GM10847 (cell line): ENCODE measurements around the gene GPC4.

Source experiments
- POLR2A ChIP-seq: IDR thresholded peaks from 2 replicates; pipeline ENCODE4 v1.6.1; 2011; ENCODE audit not compliant: insufficient read length; ENCODE audit errors: extremely low read depth

GPC4 gene

GRCh38 chrX:133418588-133418987 lies 3.3 kb upstream of the GPC4 start:
- TF ChIP-seq POLR2A = no peak

- TF ChIP-seq POLR2A = no peak
These were observed 2.1 kb upstream of the GPC4 start for GRCh38 chrX:133417364-133417763.

DNA sequence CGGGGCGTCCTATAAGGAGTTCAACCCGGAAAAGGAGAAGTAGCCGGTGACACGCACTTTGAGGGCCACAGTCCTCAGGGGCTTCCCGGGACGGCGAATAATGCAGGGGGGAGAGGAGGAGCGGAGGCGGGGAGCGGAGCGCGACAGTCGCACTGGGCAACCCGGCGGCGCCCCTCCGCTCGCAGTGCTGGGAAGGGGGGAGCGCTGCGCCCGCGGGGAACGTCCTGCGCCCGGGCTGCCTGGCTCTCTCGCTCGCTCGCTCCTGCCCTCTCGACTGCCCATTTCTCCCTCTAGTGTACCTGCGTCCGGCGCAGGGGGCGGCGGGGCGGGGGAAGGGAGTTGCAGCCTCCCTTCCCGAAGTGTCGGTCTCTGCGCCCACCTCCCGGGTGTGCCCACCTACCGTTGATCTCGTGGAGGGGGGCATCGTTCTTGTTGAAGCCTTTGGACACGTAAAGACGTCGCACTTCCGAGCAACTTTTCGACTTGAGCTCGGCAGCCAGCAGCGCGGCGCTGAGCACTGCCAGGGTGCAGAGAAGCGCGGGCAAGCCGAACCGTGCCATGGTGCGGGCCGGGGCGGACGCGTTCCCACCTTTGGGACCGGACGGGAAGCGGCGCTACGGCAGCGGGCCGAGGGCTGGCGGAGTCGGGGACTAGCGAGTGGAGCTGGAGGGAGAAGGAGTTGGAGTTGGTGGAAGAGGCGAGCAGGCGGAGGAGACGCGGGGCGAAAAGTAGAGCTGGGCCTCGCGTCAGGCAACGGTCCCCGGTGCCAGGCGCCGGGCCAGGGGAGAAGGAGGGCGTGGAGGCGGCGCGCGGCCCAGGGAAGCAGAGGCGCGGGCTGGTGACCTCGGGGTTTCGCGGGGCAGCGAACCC lies 648 bp downstream of the GPC4 start:
- no peak for TF ChIP-seq POLR2A

DNA sequence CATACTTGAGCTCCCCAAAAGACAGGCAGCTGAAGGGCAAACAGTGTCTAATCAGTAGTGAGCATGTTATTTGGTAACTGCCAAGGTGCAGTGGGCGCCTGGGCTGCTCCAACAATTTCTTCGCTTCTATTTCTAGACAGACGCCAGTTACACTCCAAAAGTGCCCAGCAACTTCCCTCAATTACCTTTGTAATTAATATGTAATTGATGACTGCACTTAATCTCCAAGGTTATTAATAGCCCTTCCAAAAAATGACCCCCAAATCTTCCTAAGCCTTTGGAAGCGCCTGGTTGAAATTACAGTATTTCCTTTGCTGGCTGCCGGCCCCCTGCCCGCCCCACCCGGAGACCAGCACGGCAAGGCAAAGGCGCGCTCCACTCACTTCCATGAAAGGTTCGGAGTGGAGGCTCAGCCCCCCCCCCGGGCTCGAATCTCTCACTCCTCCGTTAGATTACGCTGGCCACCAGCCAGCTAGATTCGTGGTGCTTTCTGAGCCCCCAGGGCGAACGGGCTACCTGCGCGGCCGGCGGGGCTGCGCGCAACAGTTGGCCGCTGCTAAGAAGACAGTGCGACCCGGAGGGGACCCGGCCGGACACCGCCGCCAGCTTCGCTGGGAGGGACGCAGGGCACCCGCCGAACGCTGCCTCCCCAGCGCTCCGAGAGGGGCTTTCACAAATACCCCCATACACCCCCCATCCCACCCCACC lies 1.9 kb downstream of the GPC4 start:
- no peak for TF ChIP-seq POLR2A

- no peak for TF ChIP-seq POLR2A
These were observed 2.6 kb downstream of the GPC4 start for GRCh38 chrX:133412665-133413064.

DNA sequence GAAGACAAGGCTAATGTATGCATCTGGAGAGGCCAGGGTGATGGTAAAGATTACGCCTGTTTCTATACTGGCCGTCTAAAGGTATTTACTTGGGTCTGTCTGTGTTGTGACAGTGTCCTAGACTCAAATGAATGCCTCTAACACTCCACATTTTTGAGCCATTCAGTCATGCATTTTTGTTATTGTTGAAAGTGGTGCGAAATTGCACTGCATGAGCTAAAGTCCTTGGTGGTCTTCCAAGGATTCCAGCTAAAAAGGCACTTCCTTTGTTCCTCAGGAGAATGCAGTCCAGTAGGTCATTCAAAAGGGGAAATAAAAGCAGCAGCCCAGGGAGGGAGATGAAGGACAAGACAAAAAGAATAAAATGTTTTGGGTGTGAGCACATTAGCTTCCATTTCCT lies 3.0 kb downstream of the GPC4 start:
- no peak for TF ChIP-seq POLR2A

GRCh38 chrX:133410550-133410949 lies 4.7 kb downstream of the GPC4 start:
- TF ChIP-seq POLR2A = no peak

- TF ChIP-seq POLR2A = no peak
These were observed 9.6 kb downstream of the GPC4 start for GRCh38 chrX:133405498-133406185.

- TF ChIP-seq POLR2A = no peak
These were observed 11.3 kb downstream of the GPC4 start for GRCh38 chrX:133403984-133404383.

DNA sequence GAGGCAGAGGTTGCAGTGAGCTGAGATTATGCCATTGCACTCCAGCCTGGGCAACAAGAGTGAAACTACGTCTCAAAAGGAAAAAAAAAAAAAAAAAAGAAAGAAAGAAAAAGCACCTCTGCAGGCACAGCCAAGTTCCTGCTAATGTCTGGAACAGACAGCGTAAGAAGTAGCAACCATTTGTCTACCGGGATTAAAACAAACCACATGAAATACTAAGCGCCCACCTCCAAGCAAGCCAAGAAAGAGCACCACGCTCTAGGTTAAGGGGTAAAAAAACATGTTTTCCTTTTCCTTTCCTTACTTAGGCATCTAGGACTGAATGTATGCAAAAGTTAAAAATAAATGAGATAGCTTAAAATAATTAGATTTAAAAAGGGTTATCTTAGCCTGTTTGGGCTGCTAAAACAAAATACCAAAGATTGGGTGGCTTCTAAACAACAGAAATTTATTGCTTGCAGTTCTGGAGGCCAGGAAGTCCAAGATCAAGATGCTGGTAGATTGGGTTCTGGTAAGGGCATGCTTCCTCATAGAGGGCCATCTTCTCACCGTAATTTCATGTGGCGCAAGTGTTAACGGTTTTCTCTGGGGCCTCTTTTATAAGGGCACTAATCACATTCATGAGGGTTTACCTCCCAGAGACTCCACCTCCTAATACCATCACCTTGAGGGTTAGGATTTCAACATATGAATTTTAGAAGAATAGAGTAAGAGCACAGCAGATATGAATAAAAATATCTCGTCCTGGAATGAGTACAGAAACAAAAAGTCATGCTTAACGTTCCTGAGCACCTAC lies 12.3 kb downstream of the GPC4 start:
- TF ChIP-seq POLR2A = no peak

DNA sequence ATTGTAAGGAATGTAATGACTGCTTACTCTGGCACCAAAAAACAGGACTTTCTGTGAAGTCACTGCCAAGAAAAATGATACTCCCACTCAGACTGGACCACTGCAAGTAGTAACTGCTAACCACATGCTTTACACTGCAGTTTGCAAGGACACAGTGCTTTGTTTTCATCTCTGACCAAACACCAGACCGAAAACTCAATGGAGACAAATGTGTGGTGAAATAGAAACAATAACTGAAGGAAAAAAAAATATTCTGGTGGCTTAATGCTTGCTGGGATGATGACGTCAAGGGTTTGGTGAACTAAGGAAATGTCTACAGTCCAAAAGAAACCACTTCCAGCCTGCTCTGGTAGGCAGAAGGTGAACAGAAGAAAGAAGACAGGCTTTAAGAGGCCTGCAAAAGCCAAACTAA lies 13.2 kb downstream of the GPC4 start:
- TF ChIP-seq POLR2A = no peak

GRCh38 chrX:133401536-133401935 lies 13.8 kb downstream of the GPC4 start:
- no peak for TF ChIP-seq POLR2A

DNA sequence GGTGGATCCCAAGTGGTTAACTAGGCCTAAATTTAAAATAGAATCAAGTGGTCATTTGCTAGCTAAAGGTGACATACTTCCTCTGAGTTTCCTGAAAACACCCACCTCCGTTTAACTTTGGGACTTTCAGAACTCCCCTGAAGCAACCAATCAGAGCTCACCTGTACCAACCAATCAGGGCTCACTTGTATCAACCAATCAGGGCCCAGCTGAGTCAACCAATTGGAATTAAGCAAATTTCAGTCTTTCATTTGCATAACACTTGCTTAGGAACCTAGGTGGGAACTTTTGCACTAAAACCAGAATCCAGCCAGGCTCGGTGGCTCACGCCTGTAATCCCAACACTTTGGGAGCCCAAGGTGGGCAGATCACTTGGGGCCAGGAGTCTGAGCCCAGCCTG lies 15.9 kb downstream of the GPC4 start:
- TF ChIP-seq POLR2A = no peak

GRCh38 chrX:133394765-133395164 lies 20.5 kb downstream of the GPC4 start:
- no peak for TF ChIP-seq POLR2A

- TF ChIP-seq POLR2A = no peak
These were observed 22.6 kb downstream of the GPC4 start for GRCh38 chrX:133392671-133393070.
